Caco-2 (cell line): Measurements from ENCODE around the gene KDM4B. TPM values are rescaled to one million over a fixed set of nuclear protein-coding genes. Genes with fewer than 3 reads are reported as not detected.

ENCODE experiments used
- BruUV-seq: library from RNA; stranded (reverse); fragments of 400-500 nt; replicated peaks from 2 replicates; lab custom pipeline; 2021; lab: Mats Ljungman, UMichigan
- CTCF ChIA-PET: fragments of 300-600 bp; sonication (Branson Sonifier 250); formaldehyde crosslinking; loops from one replicate; lab custom pipeline; 2022; ENCODE audit warnings: antibody characterized with exemption; lab: Charles Lee
- POLR2A ChIA-PET: fragments of 300-600 bp; sonication (Branson Sonifier 250); formaldehyde crosslinking; loops from one replicate; lab custom pipeline; 2022; ENCODE audit warnings: antibody characterized with exemption; lab: Charles Lee
- DNase-seq, 2 experiments: peaks; one replicate each; pipeline versions ENCODE4 v3.0.0 to v3.0.0-alpha.2; 2020 to 2022
- H3K27me3 ChIP-seq: replicated peaks from 2 replicates; pipeline ENCODE4 v1.6.0; 2011; ENCODE audit warnings: low read length; ENCODE audit not compliant: control insufficient read depth, insufficient read depth
- H3K36me3 ChIP-seq: 2 replicates; pipeline ENCODE4 v1.5.1; 2011; ENCODE audit warnings: low read length; ENCODE audit not compliant: control insufficient read depth, insufficient read depth
- H3K4me1 ChIP-seq: fragments of 250-450 bp; sonication (Bioruptor Pico); 2 replicates; pipeline ENCODE4 v1.5.1; 2020; ENCODE audit warnings: mild to moderate bottlenecking
- H3K4me3 ChIP-seq: 2 replicates; pipeline ENCODE4 v1.5.1; 2011; ENCODE audit warnings: low read depth, mild to moderate bottlenecking, control low read depth, low read length
- H3K9me3 ChIP-seq: fragments of 250-450 bp; sonication (Bioruptor Pico); 2 replicates; pipeline ENCODE4 v1.5.1; 2020; ENCODE audit warnings: mild to moderate bottlenecking, moderate library complexity
- H3K27ac Mint-ChIP-seq: one replicate; pipeline ENCODE4 v1.8.0; 2022; ENCODE audit warnings: mixed read lengths; ENCODE audit not compliant: unreplicated experiment
- H3K27me3 Mint-ChIP-seq: one replicate; pipeline ENCODE4 v1.8.0; 2022; ENCODE audit warnings: mixed read lengths; ENCODE audit not compliant: insufficient read depth, unreplicated experiment
- H3K36me3 Mint-ChIP-seq: one replicate; pipeline ENCODE4 v1.8.0; 2022; ENCODE audit warnings: mild to moderate bottlenecking, mixed read lengths; ENCODE audit not compliant: insufficient read depth, unreplicated experiment
- H3K4me1 Mint-ChIP-seq: one replicate; pipeline ENCODE4 v1.8.0; 2022; ENCODE audit warnings: low read depth, mixed read lengths; ENCODE audit not compliant: unreplicated experiment
- H3K4me3 Mint-ChIP-seq: one replicate; pipeline ENCODE4 v1.8.0; 2022; ENCODE audit warnings: mild to moderate bottlenecking, moderate library complexity, mixed read lengths; ENCODE audit not compliant: unreplicated experiment
- H3K9me3 Mint-ChIP-seq: one replicate; pipeline ENCODE4 v1.8.0; 2022; ENCODE audit warnings: mixed read lengths; ENCODE audit not compliant: unreplicated experiment
- CTCF ChIP-seq, 2 experiments: fragments of 200-600 bp in 1 of 2; IDR thresholded peaks; 1 replicate in 1 of 2; 2 replicates in 1 of 2; pipeline versions ENCODE4 v1.5.1 to v1.8.0; 2011 to 2022; ENCODE audit warnings: antibody characterized with exemption in 1 of 2, control low read depth in 1 of 2, inconsistent platforms in 1 of 2, low read depth in 1 of 2, low read length in 1 of 2, mild to moderate bottlenecking in 1 of 2, moderate library complexity in 1 of 2; ENCODE audit not compliant: insufficient read depth in 1 of 2, severe bottlenecking in 1 of 2, unreplicated experiment in 1 of 2
- intact Hi-C: fragments of 100-400 bp; cut with micrococcal nuclease; formaldehyde crosslinking; loops from one replicate; pipeline ENCODE4 v1.10.0; 2022; ENCODE audit not compliant: unreplicated experiment
- total RNA-seq: library from RNA; stranded (reverse); gene quantifications from 2 replicates; pipeline ENCODE4 v1.2.3, GENCODE V29; 2022

KDM4B gene
- total RNA-seq, 1 experiment from 2014 or later: 27.4 TPM

GRCh38 chr19:5071579-5071978 lies 102.7 kb downstream of the KDM4B start:
- H3K9me3 ChIP-seq: no peaks in the 10 kb centered on the region
- Mint-ChIP-seq H3K4me3 (no peak overlapping the region), H3K36me3 (peaks cover 15% of the 10 kb centered on the region), H3K4me1 (no peaks in the 10 kb centered on the region), H3K27ac (no peak overlapping the region), H3K9me3 (no peaks in the 10 kb centered on the region), H3K27me3 (no peaks in the 10 kb centered on the region)
- intact Hi-C loops: no loop called here
- H3K27me3 ChIP-seq: no peaks in the 10 kb centered on the region
- no peaks in the 10 kb centered on the region for H3K36me3 ChIP-seq
- BruUV-seq: no TSS peak
- POLR2A ChIA-PET: no interaction called here
- H3K4me3 ChIP-seq: no peak overlapping the region
- DNase-seq: no peak
- CTCF ChIA-PET: no interaction called here
- no peak for TF ChIP-seq CTCF (IDR thresholded peaks at IDR 0.05; ENCODE audit: insufficient read depth in 1 of 2, low read depth in 1 of 2, low read length in 1 of 2, severe bottlenecking in 1 of 2, unreplicated experiment in 1 of 2)
- H3K4me1 ChIP-seq: no peaks in the 10 kb centered on the region

- H3K9me3 ChIP-seq: no peaks in the 10 kb centered on the region
- intact Hi-C loops: no loop called here
Observed at GRCh38 chr19:5072115-5072514, 103.2 kb downstream of the KDM4B start.

GRCh38 chr19:5073153-5073844 lies 104.4 kb downstream of the KDM4B start:
- Histone ChIP-seq H3K9me3 (no peaks in the 10 kb centered on the region), H3K36me3 (no peaks in the 10 kb centered on the region), H3K27me3 (no peaks in the 10 kb centered on the region), H3K4me1 (no peaks in the 10 kb centered on the region), H3K4me3 (no peak overlapping the region)
- no peak for TF ChIP-seq CTCF (IDR thresholded peaks at IDR 0.05; ENCODE audit: insufficient read depth in 1 of 2, low read depth in 1 of 2, low read length in 1 of 2, severe bottlenecking in 1 of 2, unreplicated experiment in 1 of 2)
- H3K9me3 Mint-ChIP-seq: no peaks in the 10 kb centered on the region
- no TSS peak for BruUV-seq
- DNase-seq: no peak
- H3K27me3 Mint-ChIP-seq: no peaks in the 10 kb centered on the region
- intact Hi-C loops: no loop called here
- no peak overlapping the region for H3K27ac Mint-ChIP-seq
- POLR2A ChIA-PET: no interaction called here
- H3K36me3 Mint-ChIP-seq: peaks cover 10% of the 10 kb centered on the region
- H3K4me1 Mint-ChIP-seq: no peaks in the 10 kb centered on the region
- no peak overlapping the region for H3K4me3 Mint-ChIP-seq
- CTCF ChIA-PET: no interaction called here

More at GRCh38 chr19:5072115-5072514, 103.2 kb downstream of the KDM4B start:
- H3K4me1 Mint-ChIP-seq: no peaks in the 10 kb centered on the region
- no TSS peak for BruUV-seq
- H3K27ac Mint-ChIP-seq: no peak overlapping the region
- Histone ChIP-seq H3K36me3 (no peaks in the 10 kb centered on the region), H3K27me3 (no peaks in the 10 kb centered on the region), H3K4me1 (no peaks in the 10 kb centered on the region), H3K4me3 (no peak overlapping the region)
- no peak for TF ChIP-seq CTCF (IDR thresholded peaks at IDR 0.05; ENCODE audit: insufficient read depth in 1 of 2, low read depth in 1 of 2, low read length in 1 of 2, severe bottlenecking in 1 of 2, unreplicated experiment in 1 of 2)
- no peaks in the 10 kb centered on the region for H3K27me3 Mint-ChIP-seq
- H3K9me3 Mint-ChIP-seq: no peaks in the 10 kb centered on the region
- ChIA-PET POLR2A (no interaction called here), CTCF (no interaction called here)
- DNase-seq: no peak
- peaks cover 13% of the 10 kb centered on the region for H3K36me3 Mint-ChIP-seq
- no peak overlapping the region for H3K4me3 Mint-ChIP-seq
